ENCODE data around the gene ZNF165. TPM values are rescaled to one million over a fixed set of nuclear protein-coding genes. Genes with fewer than 3 reads are reported as not detected.
A peak's percentile ranks its signal among the peaks of the same experiment; 100 is the strongest.

The ZNF165 gene
- total and polyA plus RNA-seq, 2 of the 13 experiments (the other 11 are each of a cell fraction or from before 2014, with no cell fraction given): 0.58 to 8.6 TPM

DNA sequence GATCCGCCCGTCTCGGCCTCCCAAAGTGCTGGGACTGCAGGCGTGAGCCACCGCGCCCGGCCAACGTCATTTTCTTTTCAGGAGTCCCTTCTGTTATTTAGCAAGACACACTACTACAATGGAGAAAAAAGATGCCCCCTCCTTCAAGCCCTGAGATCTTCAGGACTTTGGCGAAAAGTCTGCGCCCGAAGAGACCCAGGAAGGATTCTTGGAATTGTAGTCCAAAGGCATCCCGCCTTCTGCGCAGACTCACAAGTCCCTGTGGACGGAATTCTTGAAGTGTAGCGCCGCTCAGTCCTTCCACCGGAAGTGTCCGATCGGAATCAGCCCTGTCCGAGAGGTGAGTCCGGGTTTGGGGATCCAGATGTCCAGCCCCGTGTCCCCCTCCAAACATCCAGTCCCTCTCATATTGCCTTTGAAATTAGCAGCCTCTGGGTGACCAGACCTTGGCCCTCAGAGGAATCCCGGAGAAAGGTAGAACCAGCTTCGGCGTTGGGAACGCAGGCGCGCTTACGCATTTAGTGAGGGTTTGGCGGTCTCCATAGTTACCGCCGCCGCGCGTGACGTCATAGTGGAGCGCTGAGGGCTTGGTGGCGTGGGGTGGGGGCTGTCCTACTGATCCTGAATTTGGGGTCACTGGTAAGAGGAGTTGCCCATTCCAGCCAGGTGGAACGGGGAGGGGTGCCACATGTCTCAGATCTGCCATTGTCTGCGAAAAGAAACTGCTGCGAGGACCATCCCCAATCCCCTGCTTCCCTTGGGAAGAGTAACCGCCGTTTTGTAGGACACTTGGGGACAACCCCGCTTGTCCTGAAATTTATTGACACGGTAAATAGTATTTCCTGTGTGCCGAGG is 490 bp downstream of the ZNF165 start (continued):
- TF ChIP-seq KMT2B (CRISPR knock-in tag; IDR thresholded peaks at IDR 0.05) (peak; percentile 99), ZNF354B (CRISPR knock-in tag; IDR thresholded peaks at IDR 0.05) (no peak), MED1 (CRISPR knock-in tag; IDR thresholded peaks at IDR 0.05) (peak; percentile 87), CTCF (CRISPR knock-in tag; IDR thresholded peaks at IDR 0.05) (peak; percentile 28), MYPOP (CRISPR knock-in tag; IDR thresholded peaks at IDR 0.05) (peak; percentile 88), ZNF557 (CRISPR knock-in tag; IDR thresholded peaks at IDR 0.05) (0 out of 2 replicates have a peak, but pooled peaks have one; percentile 82), MYNN (CRISPR knock-in tag; IDR thresholded peaks at IDR 0.05; ENCODE audit: low read depth) (0 out of 2 replicates have a peak, but pooled peaks have one; percentile 33), JDP2 (CRISPR knock-in tag; IDR thresholded peaks at IDR 0.05; ENCODE audit: borderline replicate concordance) (no peak), SMAD1 (CRISPR knock-in tag; IDR thresholded peaks at IDR 0.05; ENCODE audit: borderline replicate concordance, low read depth) (peak; percentile 84; the same call in 1 of the 2 replicates), FOSL1 (CRISPR knock-in tag; IDR thresholded peaks at IDR 0.05; ENCODE audit: borderline replicate concordance) (0 out of 2 replicates have a peak, but pooled peaks have one; percentile 8), HNF4A (CRISPR knock-in tag; IDR thresholded peaks at IDR 0.05) (peak; percentile 73), ZBTB43 (CRISPR knock-in tag; conservative IDR thresholded peaks at IDR 0.05) (peak; percentile 77), ZFP90 (CRISPR knock-in tag; IDR thresholded peaks at IDR 0.05; ENCODE audit: borderline replicate concordance) (peak; percentile 93), MTA3 (CRISPR knock-in tag; IDR thresholded peaks at IDR 0.05) (no peak), RARA (CRISPR knock-in tag; IDR thresholded peaks at IDR 0.05) (peak; percentile 49; the same call in 1 of the 2 replicates), ZNF652 (CRISPR knock-in tag; IDR thresholded peaks at IDR 0.05; ENCODE audit: borderline replicate concordance, low read depth) (peak; percentile 70; the same call in 1 of the 2 replicates), ZFP91 (CRISPR knock-in tag; IDR thresholded peaks at IDR 0.05; ENCODE audit: borderline replicate concordance) (peak; percentile 97), CCDC6 (CRISPR knock-in tag; IDR thresholded peaks at IDR 0.05) (peak; percentile 81; the same call in 1 of the 2 replicates)
- TF ChIP-seq, protein P1, sequence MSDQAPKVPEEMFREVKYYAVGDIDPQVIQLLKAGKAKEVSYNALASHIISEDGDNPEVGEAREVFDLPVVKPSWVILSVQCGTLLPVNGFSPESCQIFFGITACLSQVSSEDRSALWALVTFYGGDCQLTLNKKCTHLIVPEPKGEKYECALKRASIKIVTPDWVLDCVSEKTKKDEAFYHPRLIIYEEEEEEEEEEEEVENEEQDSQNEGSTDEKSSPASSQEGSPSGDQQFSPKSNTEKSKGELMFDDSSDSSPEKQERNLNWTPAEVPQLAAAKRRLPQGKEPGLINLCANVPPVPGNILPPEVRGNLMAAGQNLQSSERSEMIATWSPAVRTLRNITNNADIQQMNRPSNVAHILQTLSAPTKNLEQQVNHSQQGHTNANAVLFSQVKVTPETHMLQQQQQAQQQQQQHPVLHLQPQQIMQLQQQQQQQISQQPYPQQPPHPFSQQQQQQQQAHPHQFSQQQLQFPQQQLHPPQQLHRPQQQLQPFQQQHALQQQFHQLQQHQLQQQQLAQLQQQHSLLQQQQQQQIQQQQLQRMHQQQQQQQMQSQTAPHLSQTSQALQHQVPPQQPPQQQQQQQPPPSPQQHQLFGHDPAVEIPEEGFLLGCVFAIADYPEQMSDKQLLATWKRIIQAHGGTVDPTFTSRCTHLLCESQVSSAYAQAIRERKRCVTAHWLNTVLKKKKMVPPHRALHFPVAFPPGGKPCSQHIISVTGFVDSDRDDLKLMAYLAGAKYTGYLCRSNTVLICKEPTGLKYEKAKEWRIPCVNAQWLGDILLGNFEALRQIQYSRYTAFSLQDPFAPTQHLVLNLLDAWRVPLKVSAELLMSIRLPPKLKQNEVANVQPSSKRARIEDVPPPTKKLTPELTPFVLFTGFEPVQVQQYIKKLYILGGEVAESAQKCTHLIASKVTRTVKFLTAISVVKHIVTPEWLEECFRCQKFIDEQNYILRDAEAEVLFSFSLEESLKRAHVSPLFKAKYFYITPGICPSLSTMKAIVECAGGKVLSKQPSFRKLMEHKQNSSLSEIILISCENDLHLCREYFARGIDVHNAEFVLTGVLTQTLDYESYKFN (CRISPR knock-in tag; conservative IDR thresholded peaks at IDR 0.05): peak; percentile 47

Data from HepG2 (cell line).